Astrocyte (in vitro differentiated cells and primary cell): ENCODE data around the gene DEFB121. TPM values are rescaled to one million over a fixed set of nuclear protein-coding genes. Genes with fewer than 3 reads are reported as not detected.

Source experiments
- DNase-seq: peaks from one replicate; pipeline ENCODE4 v3.0.0-alpha.2; 2010; ENCODE audit warnings: low read depth
- FAIRE-seq: peaks from 2 replicates; lab custom pipeline; 2011; peaks lifted over from hg19 to GRCh38; lab: Jason Lieb, UNC
- H2AFZ ChIP-seq: 2 replicates; pipeline ENCODE4 v1.6.0; 2012; ENCODE audit warnings: low read depth, low read length, inconsistent platforms
- H3K27ac ChIP-seq: 2 replicates; pipeline ENCODE4 v1.5.1; 2011; ENCODE audit warnings: low read depth, low read length, inconsistent platforms
- H3K27me3 ChIP-seq: 2 replicates; pipeline ENCODE4 v1.6.0; 2011; ENCODE audit warnings: low read length, inconsistent platforms; ENCODE audit not compliant: insufficient read depth
- H3K36me3 ChIP-seq: 2 replicates; pipeline ENCODE4 v1.5.1; 2011; ENCODE audit warnings: low read length, inconsistent platforms; ENCODE audit not compliant: insufficient read depth
- H3K4me1 ChIP-seq: 2 replicates; pipeline ENCODE4 v1.5.1; 2011; ENCODE audit warnings: low read length, inconsistent platforms; ENCODE audit not compliant: insufficient read depth
- H3K4me2 ChIP-seq: 2 replicates; pipeline ENCODE4 v1.6.0; 2012; ENCODE audit warnings: low read length, inconsistent platforms
- H3K4me3 ChIP-seq: 2 replicates; pipeline ENCODE4 v1.5.1; 2011; ENCODE audit warnings: low read depth, mild to moderate bottlenecking, low read length, inconsistent platforms; ENCODE audit not compliant: insufficient read depth
- H3K79me2 ChIP-seq: 2 replicates; pipeline ENCODE4 v1.6.0; 2012; ENCODE audit warnings: mild to moderate bottlenecking, low read length, inconsistent platforms; ENCODE audit not compliant: insufficient read depth
- H3K9ac ChIP-seq: 2 replicates; pipeline ENCODE4 v1.6.0; 2012; ENCODE audit warnings: mild to moderate bottlenecking, low read length, inconsistent platforms
- H3K9me3 ChIP-seq: 2 replicates; pipeline ENCODE4 v1.5.1; 2012; ENCODE audit warnings: low read depth, mild to moderate bottlenecking, low read length, inconsistent platforms; ENCODE audit not compliant: insufficient read depth
- H4K20me1 ChIP-seq: 2 replicates; pipeline ENCODE4 v1.6.0; 2012; ENCODE audit warnings: low read length, inconsistent platforms; ENCODE audit not compliant: insufficient read depth
- H3K27ac Mint-ChIP-seq: one replicate; pipeline ENCODE4 v1.8.0; 2021; ENCODE audit warnings: mild to moderate bottlenecking, mixed read lengths; ENCODE audit not compliant: unreplicated experiment
- H3K27me3 Mint-ChIP-seq: one replicate; pipeline ENCODE4 v1.8.0; 2021; ENCODE audit warnings: low read depth, mixed read lengths; ENCODE audit not compliant: unreplicated experiment
- H3K36me3 Mint-ChIP-seq: one replicate; pipeline ENCODE4 v1.8.0; 2021; ENCODE audit warnings: low read depth, mixed read lengths; ENCODE audit not compliant: unreplicated experiment
- H3K4me1 Mint-ChIP-seq: one replicate; pipeline ENCODE4 v1.8.0; 2021; ENCODE audit warnings: low read depth, mixed read lengths; ENCODE audit not compliant: unreplicated experiment
- H3K4me3 Mint-ChIP-seq: one replicate; pipeline ENCODE4 v1.8.0; 2021; ENCODE audit warnings: mild to moderate bottlenecking, moderate library complexity, mixed read lengths; ENCODE audit not compliant: unreplicated experiment
- H3K9me3 Mint-ChIP-seq: one replicate; pipeline ENCODE4 v1.8.0; 2021; ENCODE audit warnings: mild to moderate bottlenecking, mixed read lengths; ENCODE audit not compliant: unreplicated experiment
- EZH2 ChIP-seq: IDR thresholded peaks from 2 replicates; pipeline ENCODE4 v1.6.1; 2012; ENCODE audit warnings: mild to moderate bottlenecking, low read length, inconsistent platforms; ENCODE audit not compliant: insufficient read depth
- total RNA-seq: library from RNA; stranded (reverse); gene quantifications from 2 replicates; pipeline ENCODE4 v1.2.1, GENCODE V29; 2021
- TF ChIP-seq, protein P1 (sequence below): IDR thresholded peaks from 2 replicates; pipeline ENCODE4 v1.5.1; 2011; ENCODE audit warnings: low read depth, mild to moderate bottlenecking, inconsistent platforms, low read length, moderate library complexity; ENCODE audit not compliant: insufficient read depth

The DEFB121 gene
- total RNA-seq, 1 donor from 2014 or later = not detected

- TF ChIP-seq EZH2 = no peak
- TF ChIP-seq, protein P1, sequence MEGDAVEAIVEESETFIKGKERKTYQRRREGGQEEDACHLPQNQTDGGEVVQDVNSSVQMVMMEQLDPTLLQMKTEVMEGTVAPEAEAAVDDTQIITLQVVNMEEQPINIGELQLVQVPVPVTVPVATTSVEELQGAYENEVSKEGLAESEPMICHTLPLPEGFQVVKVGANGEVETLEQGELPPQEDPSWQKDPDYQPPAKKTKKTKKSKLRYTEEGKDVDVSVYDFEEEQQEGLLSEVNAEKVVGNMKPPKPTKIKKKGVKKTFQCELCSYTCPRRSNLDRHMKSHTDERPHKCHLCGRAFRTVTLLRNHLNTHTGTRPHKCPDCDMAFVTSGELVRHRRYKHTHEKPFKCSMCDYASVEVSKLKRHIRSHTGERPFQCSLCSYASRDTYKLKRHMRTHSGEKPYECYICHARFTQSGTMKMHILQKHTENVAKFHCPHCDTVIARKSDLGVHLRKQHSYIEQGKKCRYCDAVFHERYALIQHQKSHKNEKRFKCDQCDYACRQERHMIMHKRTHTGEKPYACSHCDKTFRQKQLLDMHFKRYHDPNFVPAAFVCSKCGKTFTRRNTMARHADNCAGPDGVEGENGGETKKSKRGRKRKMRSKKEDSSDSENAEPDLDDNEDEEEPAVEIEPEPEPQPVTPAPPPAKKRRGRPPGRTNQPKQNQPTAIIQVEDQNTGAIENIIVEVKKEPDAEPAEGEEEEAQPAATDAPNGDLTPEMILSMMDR = no peak
- no peaks in the 10 kb centered on the region for H3K79me2 ChIP-seq
- Mint-ChIP-seq H3K4me3 (no peak overlapping the region), H3K27ac (no peak overlapping the region), H3K36me3 (no peaks in the 10 kb centered on the region), H3K4me1 (no peaks in the 10 kb centered on the region), H3K9me3 (peaks cover 10% of the 10 kb centered on the region), H3K27me3 (no peaks in the 10 kb centered on the region)
- no peaks in the 10 kb centered on the region for H3K9me3 ChIP-seq
- no peak overlapping the region for H2AFZ ChIP-seq
- H3K4me1 ChIP-seq = no peaks in the 10 kb centered on the region
- H3K9ac ChIP-seq = no peak overlapping the region
- no peak overlapping the region for H3K4me3 ChIP-seq
- no peaks in the 10 kb centered on the region for H4K20me1 ChIP-seq
- no peak for FAIRE-seq
- H3K36me3 ChIP-seq = no peaks in the 10 kb centered on the region
- no peaks in the 10 kb centered on the region for H3K27me3 ChIP-seq
- H3K27ac ChIP-seq = no peak overlapping the region
- no peak for DNase-seq
- H3K4me2 ChIP-seq = no peak overlapping the region
Measured at GRCh38 chr20:31414381-31414780, 8.4 kb upstream of the DEFB121 start.

- H3K27ac Mint-ChIP-seq = no peak overlapping the region
- Histone ChIP-seq H3K79me2 (no peaks in the 10 kb centered on the region), H3K27ac (no peak overlapping the region), H3K9me3 (no peaks in the 10 kb centered on the region), H2AFZ (no peak overlapping the region), H3K9ac (no peak overlapping the region), H3K4me1 (no peaks in the 10 kb centered on the region), H4K20me1 (no peaks in the 10 kb centered on the region), H3K4me3 (no peak overlapping the region), H3K4me2 (no peak overlapping the region), H3K27me3 (no peaks in the 10 kb centered on the region), H3K36me3 (no peaks in the 10 kb centered on the region)
- H3K36me3 Mint-ChIP-seq = no peaks in the 10 kb centered on the region
- H3K27me3 Mint-ChIP-seq = no peaks in the 10 kb centered on the region
- DNase-seq = no peak
- TF ChIP-seq EZH2 = no peak
- TF ChIP-seq, protein P1 = no peak
- no peak for FAIRE-seq
- peaks cover 1% of the 10 kb centered on the region for H3K9me3 Mint-ChIP-seq
- H3K4me3 Mint-ChIP-seq = no peak overlapping the region
- no peaks in the 10 kb centered on the region for H3K4me1 Mint-ChIP-seq
Measured at GRCh38 chr20:31410011-31410410, 4.0 kb upstream of the DEFB121 start.

- H3K4me2 ChIP-seq = no peak overlapping the region
- no peaks in the 10 kb centered on the region for H3K27me3 ChIP-seq
- no peak overlapping the region for H3K27ac ChIP-seq
- H2AFZ ChIP-seq = no peak overlapping the region
- no peaks in the 10 kb centered on the region for H3K36me3 ChIP-seq
- H4K20me1 ChIP-seq = no peaks in the 10 kb centered on the region
- peaks cover 5% of the 10 kb centered on the region for H3K9me3 Mint-ChIP-seq
- H3K27me3 Mint-ChIP-seq = no peaks in the 10 kb centered on the region
- H3K4me1 Mint-ChIP-seq = no peaks in the 10 kb centered on the region
- no peak overlapping the region for H3K4me3 Mint-ChIP-seq
- no peak for FAIRE-seq
- no peak overlapping the region for H3K4me3 ChIP-seq
- H3K9ac ChIP-seq = no peak overlapping the region
- DNase-seq = no peak
- H3K27ac Mint-ChIP-seq = no peak overlapping the region
- no peaks in the 10 kb centered on the region for H3K79me2 ChIP-seq
- H3K9me3 ChIP-seq = no peaks in the 10 kb centered on the region
- no peaks in the 10 kb centered on the region for H3K36me3 Mint-ChIP-seq
- H3K4me1 ChIP-seq = no peaks in the 10 kb centered on the region
- TF ChIP-seq, protein P1 = no peak
- no peak for TF ChIP-seq EZH2
Measured at GRCh38 chr20:31403886-31404285, 2.1 kb downstream of the DEFB121 start.
